Activated T-cell treated with anti-CD3 and anti-CD28 coated beads for 24 hours (primary cell): ENCODE results near the gene HAPLN2.
"Not testable (repeated sequence)": the region's sequence is repeated elsewhere in the genome, so short reads cannot be mapped to it uniquely, and the experiment has no call there.

Source experiments
- DNase-seq: peaks from one replicate; pipeline ENCODE4 v3.0.0-alpha.2; 2020; ENCODE audit warnings: low read depth

Gene HAPLN2

GRCh38 chr1:156622581-156623297, 3.5 kb downstream of the HAPLN2 start:
- no peak for DNase-seq

- no peak for DNase-seq
These were observed 5.0 kb downstream of the HAPLN2 start for GRCh38 chr1:156623946-156624813.

DNA sequence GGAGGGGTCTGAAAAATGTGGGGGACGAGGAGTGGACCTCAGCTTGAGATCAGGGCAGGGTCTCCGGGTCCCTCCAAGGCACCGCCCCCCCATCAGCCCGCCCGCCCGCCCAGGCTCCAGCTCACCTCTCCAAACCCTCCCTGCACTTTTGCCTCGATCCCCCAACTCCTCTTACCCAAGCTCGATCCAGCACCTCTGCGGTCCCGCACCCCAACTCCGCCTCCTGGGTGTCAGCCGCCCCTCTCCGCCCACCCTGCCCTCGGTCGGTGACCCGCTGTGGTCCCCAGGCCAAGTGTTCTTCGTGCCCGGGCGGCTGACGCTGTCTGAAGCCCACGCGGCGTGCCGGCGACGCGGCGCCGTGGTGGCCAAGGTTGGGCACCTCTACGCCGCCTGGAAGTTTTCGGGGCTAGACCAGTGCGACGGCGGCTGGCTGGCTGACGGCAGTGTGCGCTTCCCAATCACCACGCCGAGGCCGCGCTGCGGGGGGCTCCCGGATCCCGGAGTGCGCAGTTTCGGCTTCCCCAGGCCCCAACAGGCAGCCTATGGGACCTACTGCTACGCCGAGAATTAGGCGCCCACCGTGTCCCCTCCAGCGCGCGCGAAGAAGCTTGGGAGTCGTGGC, 5.7 kb downstream of the HAPLN2 start:
- no peak for DNase-seq

DNA sequence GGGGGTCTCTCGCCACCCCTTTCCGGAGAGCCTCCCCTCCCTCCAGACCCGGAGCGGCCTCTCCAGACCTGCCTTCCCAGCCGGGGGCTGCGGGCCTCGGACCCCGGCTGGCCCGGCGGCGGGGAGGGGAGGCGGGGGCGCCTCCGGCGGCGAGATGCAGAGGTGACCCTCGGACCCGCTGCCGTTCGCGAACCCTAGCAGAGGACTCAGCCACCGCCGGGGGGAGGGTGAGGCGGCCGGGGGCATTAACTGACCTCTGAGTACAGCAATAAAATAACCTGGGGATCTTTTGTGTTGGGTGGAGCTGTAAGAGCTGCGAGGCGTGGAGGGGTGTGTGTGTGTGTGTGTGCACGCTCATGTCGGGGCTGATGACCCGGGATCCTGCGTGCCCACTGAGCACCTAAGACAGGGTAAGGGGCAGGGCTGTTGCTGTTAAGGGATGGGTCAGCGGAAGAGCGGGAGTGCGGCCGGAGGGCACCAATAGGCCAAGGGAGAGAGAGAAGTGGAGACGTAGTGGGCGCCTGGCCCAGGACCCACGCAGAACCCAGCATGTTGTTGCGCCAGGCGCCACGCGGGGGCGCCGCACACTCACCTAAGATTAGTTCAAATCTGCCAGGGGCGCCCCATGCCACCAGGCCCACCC, 6.3 kb downstream of the HAPLN2 start:
- DNase-seq: peak; percentile 49

DNA sequence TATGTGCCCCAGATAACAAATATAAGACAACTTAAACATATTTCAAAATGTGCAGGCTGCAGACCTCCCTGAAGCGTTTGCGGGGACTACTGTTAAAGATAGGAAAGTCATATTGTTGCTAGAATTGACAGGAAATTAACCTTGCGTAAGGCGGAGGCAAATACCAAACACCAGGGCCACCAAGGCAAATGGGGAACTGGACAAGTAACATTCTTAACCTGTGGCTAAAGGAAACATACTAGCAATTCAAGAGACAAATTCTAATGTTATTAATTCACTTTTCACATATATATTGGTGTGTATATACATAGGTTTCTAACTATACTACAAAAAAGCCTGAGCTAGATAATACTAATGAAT, 6.8 kb downstream of the HAPLN2 start:
- DNase-seq: no peak

- peak; percentile 29 for DNase-seq
These were observed 8.2 kb downstream of the HAPLN2 start for GRCh38 chr1:156627313-156627880.

- DNase-seq: no peak
These were observed 10.7 kb downstream of the HAPLN2 start for GRCh38 chr1:156629823-156630449.

DNA sequence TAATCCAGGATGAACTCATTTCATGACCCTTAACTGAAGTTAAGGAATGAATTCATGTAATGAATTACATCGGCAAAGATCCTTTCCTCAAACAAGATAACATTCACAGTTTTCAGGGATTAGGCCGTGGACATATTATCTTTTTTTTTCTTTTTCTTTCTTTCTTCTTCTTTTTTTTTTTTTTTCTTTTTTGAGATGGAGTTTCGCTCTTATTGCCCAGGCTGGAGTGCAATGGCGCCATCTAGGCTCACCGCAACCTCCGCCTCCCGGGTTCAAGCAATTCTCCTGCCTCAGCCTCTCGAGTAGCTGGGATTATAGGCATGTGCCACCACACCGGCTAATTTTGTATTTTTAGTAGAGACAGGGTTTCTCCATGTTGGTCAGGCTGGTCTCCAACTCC, 11.9 kb downstream of the HAPLN2 start:
- DNase-seq: not testable (repeated sequence)

DNA sequence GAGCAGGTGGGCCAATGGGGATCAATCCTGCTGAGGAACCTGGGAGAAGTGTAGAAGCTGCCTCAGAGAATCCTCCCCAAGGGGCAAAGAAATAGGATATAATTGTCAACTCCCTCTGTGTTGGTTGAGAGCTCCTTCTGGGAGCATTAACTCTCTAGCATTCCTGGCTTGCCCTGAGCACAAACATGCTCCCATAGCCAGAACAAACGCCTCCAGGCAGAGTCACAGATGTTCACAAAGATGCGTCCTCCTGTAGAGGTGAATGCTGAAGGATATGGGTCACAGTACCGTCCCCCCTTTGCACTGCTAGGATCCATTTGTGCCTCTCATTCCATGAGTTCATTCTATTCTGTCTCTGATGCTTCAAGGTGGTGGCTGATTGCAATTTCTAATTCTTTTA, 13.1 kb downstream of the HAPLN2 start:
- no peak for DNase-seq

DNA sequence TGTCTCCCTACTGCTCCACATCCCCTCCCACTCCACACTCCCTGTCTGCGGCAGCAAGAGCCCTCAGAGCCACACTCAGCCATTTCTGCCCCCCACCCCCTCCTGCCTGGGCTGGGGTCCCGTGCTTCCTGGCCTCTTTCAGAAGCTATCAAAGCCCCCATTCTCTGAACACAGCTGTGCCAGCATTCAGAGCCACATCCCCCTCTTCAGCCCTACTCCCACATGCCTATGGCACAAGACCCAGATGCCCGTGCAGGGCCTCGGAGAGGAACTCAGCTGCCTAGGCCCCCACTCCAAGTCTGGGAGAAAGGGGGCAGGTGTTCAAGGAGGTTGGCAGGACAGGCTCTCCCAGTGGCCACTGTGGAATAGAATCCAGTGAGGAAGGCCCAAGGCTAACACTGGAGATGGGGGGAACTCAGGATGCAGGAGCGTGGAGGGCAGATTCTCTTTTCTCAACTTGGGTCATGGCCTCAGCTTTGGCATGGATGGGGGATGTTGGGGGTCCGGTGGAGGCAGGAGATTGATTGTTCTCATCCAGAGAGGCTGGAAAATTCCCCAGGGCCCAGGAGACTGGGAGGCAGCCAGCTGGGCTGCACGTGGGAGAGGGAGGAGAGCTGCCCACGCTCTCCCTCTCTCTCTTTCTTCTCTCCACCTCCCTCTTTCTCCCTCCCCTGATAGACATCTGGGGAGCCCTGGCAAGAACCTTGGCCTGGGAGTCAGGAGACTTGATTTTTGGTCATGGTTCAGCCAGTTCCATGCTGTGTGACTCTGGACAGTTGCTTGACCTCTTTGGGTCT, 19.2 kb downstream of the HAPLN2 start:
- no peak for DNase-seq

- no peak for DNase-seq
These were observed 20.4 kb downstream of the HAPLN2 start for GRCh38 chr1:156639601-156640101.

GRCh38 chr1:156640842-156641706, 21.9 kb downstream of the HAPLN2 start:
- DNase-seq: no peak

DNA sequence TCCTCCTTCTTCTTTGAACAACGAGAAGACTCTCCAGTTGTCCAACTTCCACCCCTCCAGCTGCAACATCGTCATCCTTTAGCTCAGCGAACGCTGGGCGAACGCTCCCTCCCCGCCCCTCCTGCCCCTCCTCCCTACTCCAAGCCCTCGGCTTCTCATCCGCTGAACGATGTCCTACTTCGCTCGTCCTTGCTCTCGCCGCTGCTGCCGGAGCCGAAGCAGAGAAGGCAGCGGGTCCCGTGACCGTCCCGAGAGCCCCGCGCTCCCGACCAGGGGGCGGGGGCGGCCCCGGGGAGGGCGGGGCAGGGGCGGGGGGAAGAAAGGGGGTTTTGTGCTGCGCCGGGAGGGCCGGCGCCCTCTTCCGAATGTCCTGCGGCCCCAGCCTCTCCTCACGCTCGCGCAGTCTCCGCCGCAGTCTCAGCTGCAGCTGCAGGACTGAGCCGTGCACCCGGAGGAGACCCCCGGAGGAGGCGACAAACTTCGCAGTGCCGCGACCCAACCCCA, 22.6 kb downstream of the HAPLN2 start, which contains the start of gene BCAN:
Gene BCAN, plus strand, starts transcription at position 357 of the 504 bp plus-strand sequence. CDS start 3,938 bp downstream, outside the sequence.
- no peak for DNase-seq

DNA sequence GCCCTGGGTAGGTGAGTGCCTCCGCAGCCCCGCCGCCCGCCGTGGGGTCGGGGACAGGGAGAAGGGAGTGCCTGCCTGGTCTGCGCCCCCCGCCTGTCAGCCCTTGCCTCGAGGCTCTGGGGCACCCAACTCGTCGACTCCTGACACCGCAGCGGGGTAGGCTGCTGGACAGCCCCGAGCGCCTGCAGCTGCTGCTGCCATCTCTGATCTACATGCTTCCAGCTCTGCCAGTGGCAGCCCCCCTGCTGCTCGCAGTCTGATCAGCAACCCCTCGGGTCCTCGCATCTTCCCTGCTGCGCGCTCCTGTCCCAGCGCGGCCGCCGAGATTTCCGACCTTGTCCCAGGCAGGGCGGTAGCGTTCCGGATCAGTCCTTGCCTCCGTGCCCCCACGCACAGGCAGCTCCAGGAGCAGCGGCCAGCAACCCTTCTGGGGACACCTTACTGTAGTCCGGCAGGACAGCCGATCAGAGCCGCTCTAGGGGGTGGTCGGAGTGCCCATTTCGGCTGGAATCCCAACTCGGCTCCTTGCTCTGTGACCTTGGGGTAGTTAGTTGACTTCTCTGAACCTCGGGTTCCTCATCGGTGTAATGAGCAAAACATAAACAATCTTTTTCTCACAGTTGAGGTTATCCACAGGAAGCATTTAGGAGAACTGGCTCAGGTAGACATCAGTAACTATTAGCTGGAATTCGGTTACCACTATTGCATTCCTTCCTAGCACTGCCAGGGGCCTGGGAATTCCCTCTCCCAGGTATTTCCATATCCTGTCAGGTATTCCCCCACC, 23.2 kb downstream of the HAPLN2 start:
- no peak for DNase-seq

DNA sequence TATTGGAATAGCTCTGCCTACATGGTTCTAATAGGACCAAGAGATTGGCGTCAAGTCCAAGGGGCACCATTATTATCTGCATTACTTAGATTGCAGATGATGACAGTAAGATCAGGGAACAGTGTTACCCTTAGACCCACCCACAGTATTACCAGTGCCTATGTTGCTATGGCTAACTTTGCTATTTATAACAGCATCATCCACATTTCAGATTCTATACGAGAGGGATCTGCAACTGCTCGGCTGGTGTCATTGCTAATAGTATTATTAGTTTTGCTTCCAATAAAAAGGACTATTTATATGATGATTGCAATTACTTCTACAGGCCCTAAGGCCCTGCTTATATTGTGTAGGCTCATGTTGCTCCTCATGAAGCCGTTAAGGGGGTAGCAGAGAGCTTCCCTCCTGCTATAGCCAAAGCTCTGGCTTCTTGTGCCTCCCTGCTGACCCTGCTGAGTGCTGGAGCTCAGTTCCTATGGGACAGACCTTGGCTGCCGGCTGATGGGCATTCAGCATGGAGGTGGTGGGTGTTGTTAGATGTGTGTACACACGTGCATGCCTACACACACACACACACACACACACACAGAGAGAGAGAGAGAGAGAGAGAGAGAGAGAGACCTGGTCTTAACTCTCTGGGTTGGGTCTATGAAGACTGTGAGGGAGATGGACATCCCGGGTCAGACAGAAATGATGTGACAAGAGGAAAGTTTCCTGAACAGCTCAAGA, 24.0 kb downstream of the HAPLN2 start:
- no peak for DNase-seq

DNA sequence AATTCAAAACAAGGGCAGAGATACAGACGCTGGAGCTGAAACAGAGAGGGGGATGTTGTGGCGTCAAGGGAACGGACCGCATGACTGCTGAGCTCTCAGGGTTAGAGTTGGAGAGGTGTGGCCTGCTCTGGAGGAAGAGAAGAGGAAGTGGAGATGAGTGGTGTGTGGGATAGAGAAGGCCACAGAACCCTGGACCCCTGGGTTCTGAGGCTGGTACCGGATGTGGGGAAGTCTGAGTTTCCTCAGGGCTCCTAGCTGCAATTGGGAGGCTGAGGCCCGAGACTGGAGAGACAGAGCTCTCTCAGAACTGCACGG, 24.5 kb downstream of the HAPLN2 start:
- DNase-seq: no peak

DNA sequence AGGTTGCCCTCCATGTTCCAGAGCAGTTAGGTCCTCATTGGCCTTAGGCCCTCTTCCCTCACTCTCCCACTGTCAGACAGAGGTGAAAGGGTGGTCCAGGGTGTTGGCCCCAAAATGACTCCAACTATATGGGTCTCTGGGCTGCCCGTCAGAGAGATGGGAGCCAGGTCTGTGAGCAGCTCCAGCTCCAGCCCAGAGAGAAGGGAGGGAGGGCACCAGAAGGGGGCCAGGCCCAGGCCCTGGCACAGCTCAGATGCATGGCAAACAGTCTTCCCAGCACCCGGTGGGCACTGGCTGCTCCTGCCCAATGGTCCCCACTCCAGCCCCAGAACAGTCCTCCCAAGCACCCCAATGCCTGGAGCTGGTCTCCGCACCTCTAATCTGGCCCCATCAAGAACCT, 24.9 kb downstream of the HAPLN2 start:
- DNase-seq: no peak

DNA sequence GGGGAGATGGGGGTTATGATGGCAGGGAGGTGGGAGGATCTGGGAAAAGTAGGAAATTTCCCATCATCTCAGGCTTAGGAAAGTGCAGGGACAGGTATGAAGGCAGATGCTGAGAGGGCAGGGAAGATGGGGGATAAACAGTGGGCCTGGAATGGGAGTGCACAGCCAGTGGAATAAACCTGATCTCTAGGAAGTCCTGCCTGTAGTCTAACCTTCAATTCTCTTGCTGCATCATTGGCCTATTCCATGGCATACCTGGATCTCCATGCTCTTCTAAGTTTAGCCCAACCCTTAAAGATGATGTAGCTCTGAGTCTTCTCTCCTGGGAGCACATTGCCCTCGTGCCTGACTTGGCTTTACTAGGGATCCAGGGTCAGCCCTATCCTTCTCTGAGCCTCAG, 25.4 kb downstream of the HAPLN2 start:
- no peak for DNase-seq
